H1 (cell line): ENCODE data around the gene RTP2. TPM values are rescaled to one million over a fixed set of nuclear protein-coding genes. Genes with fewer than 3 reads are reported as not detected.

Experiments
- CTCF ChIA-PET: fragments of 300-600 bp; sonication (Branson Sonifier 250); formaldehyde crosslinking; loops from one replicate; lab custom pipeline; 2021; ENCODE audit not compliant: partially characterized antibody; lab: Charles Lee
- POLR2A ChIA-PET: fragments of 300-600 bp; sonication (Branson Sonifier 250); formaldehyde crosslinking; loops from one replicate; lab custom pipeline; 2021; ENCODE audit warnings: inconsistent platforms; ENCODE audit not compliant: partially characterized antibody; lab: Charles Lee
- DNase-seq, 2 experiments: peaks; one replicate each; pipeline versions ENCODE4 v3.0.0 to v3.0.0-alpha.2; 2010 to 2022; ENCODE audit warnings: low spot score in 2 of 2, low read depth in 1 of 2, mixed read lengths in 1 of 2
- FAIRE-seq: peaks from 2 replicates; lab custom pipeline; 2011; peaks lifted over from hg19 to GRCh38; lab: Jason Lieb, UNC
- H2AFZ ChIP-seq: 2 replicates; pipeline ENCODE4 v1.8.1; 2012; ENCODE audit warnings: low read length, inconsistent platforms
- H2AK5ac ChIP-seq: 2 replicates; pipeline ENCODE4 v1.6.1; 2013; ENCODE audit warnings: low read depth, low read length
- H2BK120ac ChIP-seq: replicated peaks from 2 replicates; pipeline ENCODE3; 2013; ENCODE audit warnings: low read depth, low read length, inconsistent platforms
- H2BK12ac ChIP-seq: 2 replicates; pipeline ENCODE4 v1.6.1; 2013; ENCODE audit warnings: low read depth, low read length
- H2BK15ac ChIP-seq: 2 replicates; pipeline ENCODE4 v1.6.1; 2013; ENCODE audit warnings: low read length
- H2BK20ac ChIP-seq: 2 replicates; pipeline ENCODE4 v1.6.1; 2013; ENCODE audit warnings: low read length
- H2BK5ac ChIP-seq: 2 replicates; pipeline ENCODE4 v1.6.1; 2013; ENCODE audit warnings: low read depth, low read length
- H3K14ac ChIP-seq: 2 replicates; pipeline ENCODE4 v1.6.1; 2013; ENCODE audit warnings: inconsistent platforms; ENCODE audit not compliant: insufficient read length
- H3K18ac ChIP-seq: 2 replicates; pipeline ENCODE4 v1.6.1; 2013; ENCODE audit warnings: low read length; ENCODE audit errors: extremely low read depth
- H3K23ac ChIP-seq: 2 replicates; pipeline ENCODE4 v1.6.1; 2013; ENCODE audit warnings: inconsistent platforms; ENCODE audit not compliant: insufficient read length
- H3K23me2 ChIP-seq: 2 replicates; pipeline ENCODE4 v1.6.1; 2013; ENCODE audit warnings: low read depth, low read length
- H3K27ac ChIP-seq: 2 replicates; pipeline ENCODE4 v1.6.1; 2011; ENCODE audit warnings: low read depth, low read length, inconsistent platforms
- H3K27me3 ChIP-seq, 4 experiments: replicated peaks in 1 of 4; 1 replicate in 1 of 4; 2 replicates in 3 of 4; pipeline versions ENCODE4 v1.6.1 to v1.8.1; 2011 to 2013; ENCODE audit warnings: low read length in 3 of 4, mild to moderate bottlenecking in 3 of 4, inconsistent platforms in 2 of 4, mixed read lengths in 2 of 4, moderate library complexity in 1 of 4; ENCODE audit not compliant: control insufficient read depth in 3 of 4, insufficient read depth in 3 of 4; ENCODE audit errors: extremely low read depth in 1 of 4
- H3K36me3 ChIP-seq, 4 experiments: 2 replicates each; pipeline versions ENCODE4 v1.6.1 to v1.8.1; 2011 to 2013; ENCODE audit warnings: mild to moderate bottlenecking in 4 of 4, low read length in 3 of 4, moderate library complexity in 2 of 4, control low read depth in 1 of 4, inconsistent platforms in 1 of 4; ENCODE audit not compliant: insufficient read depth in 4 of 4, control insufficient read depth in 2 of 4
- H3K4ac ChIP-seq: replicated peaks from 2 replicates; pipeline ENCODE3; 2013; ENCODE audit warnings: low read length, low read depth, mixed read lengths, inconsistent platforms; ENCODE audit not compliant: insufficient read length
- H3K4me1 ChIP-seq, 4 experiments: replicated peaks in 1 of 4; 1 replicate in 1 of 4; 2 replicates in 3 of 4; pipeline versions ENCODE4 v1.6.1 to v1.8.1; 2011 to 2013; ENCODE audit warnings: low read length in 3 of 4, inconsistent platforms in 2 of 4, mixed read lengths in 1 of 4; ENCODE audit not compliant: insufficient read depth in 4 of 4, control insufficient read depth in 3 of 4
- H3K4me2 ChIP-seq, 2 experiments: 2 replicates each; pipeline versions ENCODE4 v1.6.1 to v1.8.1; 2011 to 2013; ENCODE audit warnings: low read depth in 2 of 2, low read length in 2 of 2, control low read depth in 1 of 2, inconsistent platforms in 1 of 2, mild to moderate bottlenecking in 1 of 2; ENCODE audit not compliant: insufficient read depth in 1 of 2
- H3K4me3 ChIP-seq, 4 experiments: fragments of 200-600, 300-600 bp in 1 of 4; sonication (generic), shearing (Covaris generic), sonication (Bioruptor Twin) in 1 of 4; 2 replicates each; pipeline versions ENCODE4 v1.5.1 to v1.8.1; 2011 to 2016; ENCODE audit warnings: low read length in 4 of 4, low read depth in 3 of 4, control low read depth in 2 of 4, inconsistent platforms in 2 of 4, mild to moderate bottlenecking in 2 of 4, mixed read lengths in 1 of 4, moderate library complexity in 1 of 4; ENCODE audit not compliant: insufficient read depth in 2 of 4; ENCODE audit errors: extremely low read depth in 1 of 4
- H3K56ac ChIP-seq: replicated peaks from 2 replicates; pipeline ENCODE3; 2013; ENCODE audit warnings: low read depth, mild to moderate bottlenecking, mixed read lengths, low read length, inconsistent platforms; ENCODE audit not compliant: insufficient read length
- H3K79me1 ChIP-seq: 2 replicates; pipeline ENCODE4 v1.6.1; 2013; ENCODE audit warnings: low read depth, low read length, control low read depth
- H3K79me2 ChIP-seq, 2 experiments: 2 replicates each; pipeline versions ENCODE4 v1.6.1 to v1.8.1; 2012 to 2013; ENCODE audit warnings: low read length in 2 of 2, mild to moderate bottlenecking in 2 of 2, inconsistent platforms in 1 of 2; ENCODE audit not compliant: insufficient read depth in 2 of 2, control insufficient read depth in 1 of 2
- H3K9ac ChIP-seq, 4 experiments: replicated peaks in 1 of 4; 1 replicate in 1 of 4; 2 replicates in 3 of 4; pipeline versions ENCODE4 v1.6.1 to v1.8.1; 2011 to 2013; ENCODE audit warnings: low read depth in 3 of 4, low read length in 3 of 4, control low read depth in 2 of 4, mild to moderate bottlenecking in 2 of 4, moderate library complexity in 2 of 4, inconsistent platforms in 1 of 4; ENCODE audit errors: extremely low read depth in 1 of 4
- H3K9me3 ChIP-seq, 2 experiments: 2 replicates each; pipeline versions ENCODE4 v1.6.1 to v1.8.1; 2012 to 2013; ENCODE audit warnings: mild to moderate bottlenecking in 2 of 2, moderate library complexity in 2 of 2, control low read depth in 1 of 2, inconsistent platforms in 1 of 2, low read depth in 1 of 2, low read length in 1 of 2, mixed read lengths in 1 of 2; ENCODE audit not compliant: insufficient read depth in 2 of 2
- H4K20me1 ChIP-seq, 2 experiments: replicated peaks in 1 of 2; 2 replicates each; pipeline versions ENCODE3 to v1.8.1; 2011 to 2013; ENCODE audit warnings: inconsistent platforms in 2 of 2, low read length in 2 of 2, mild to moderate bottlenecking in 1 of 2; ENCODE audit not compliant: insufficient read depth in 2 of 2, control insufficient read depth in 1 of 2
- H4K5ac ChIP-seq: 2 replicates; pipeline ENCODE4 v1.6.1; 2013; ENCODE audit warnings: low read length, low read depth, mixed read lengths, inconsistent platforms; ENCODE audit not compliant: insufficient read length
- H4K8ac ChIP-seq: 2 replicates; pipeline ENCODE4 v1.8.0; 2013; ENCODE audit warnings: mild to moderate bottlenecking, moderate library complexity, low read length, inconsistent platforms; ENCODE audit not compliant: insufficient read depth; ENCODE audit errors: extremely low read depth
- H4K91ac ChIP-seq: replicated peaks from 2 replicates; pipeline ENCODE3; 2013; ENCODE audit warnings: low read length, mixed read lengths, inconsistent platforms; ENCODE audit not compliant: insufficient read length
- CREB1 ChIP-seq: IDR thresholded peaks from 2 replicates; pipeline ENCODE4 v1.6.1; 2012; ENCODE audit warnings: inconsistent platforms
- CTBP2 ChIP-seq: IDR thresholded peaks from 2 replicates; pipeline ENCODE4 v1.7.0; 2011; ENCODE audit warnings: borderline replicate concordance, mild to moderate bottlenecking, moderate library complexity, mixed read lengths, low read length; ENCODE audit not compliant: insufficient read depth, insufficient read length
- EGR1 ChIP-seq: IDR thresholded peaks from 2 replicates; pipeline ENCODE4 v1.6.1; 2011; ENCODE audit warnings: low read depth, low read length, borderline replicate concordance
- EZH2 ChIP-seq: fragments of 200-600 bp; sonication (generic); IDR thresholded peaks from 2 replicates; pipeline ENCODE4 v1.7.1; 2012; ENCODE audit warnings: low read depth, mild to moderate bottlenecking, moderate library complexity, low read length, inconsistent platforms; ENCODE audit not compliant: severe bottlenecking
- HDAC2 ChIP-seq, 2 experiments: fragments of 300-600 bp in 1 of 2; sonication (generic) in 1 of 2; IDR thresholded peaks; 2 replicates each; pipeline ENCODE4 v1.6.1; 2011 to 2012; ENCODE audit warnings: low read depth in 2 of 2, low read length in 2 of 2, mild to moderate bottlenecking in 2 of 2, moderate library complexity in 2 of 2, borderline replicate concordance in 1 of 2, inconsistent platforms in 1 of 2
- KDM5A ChIP-seq: fragments of 200-600 bp; IDR thresholded peaks from 2 replicates; pipeline ENCODE4 v1.7.1; 2012; ENCODE audit warnings: mild to moderate bottlenecking, low read length, inconsistent platforms, mixed read lengths
- POU5F1 ChIP-seq: IDR thresholded peaks from 2 replicates; pipeline ENCODE4 v1.6.1; 2011; ENCODE audit warnings: low read depth, mild to moderate bottlenecking, low read length, moderate library complexity
- TEAD4 ChIP-seq: IDR thresholded peaks from 2 replicates; pipeline ENCODE4 v1.6.1; 2012; ENCODE audit warnings: low read depth, low read length, inconsistent platforms, mixed read lengths
- YY1 ChIP-seq: IDR thresholded peaks from 2 replicates; pipeline ENCODE4 v1.6.1; 2011; ENCODE audit warnings: low read depth, mild to moderate bottlenecking, low read length
- ZNF274 ChIP-seq: IDR thresholded peaks from 2 replicates; pipeline ENCODE4 v1.7.0; 2012; ENCODE audit warnings: low read length, borderline replicate concordance; ENCODE audit errors: extremely low read depth
- WGBS, 2 experiments: shearing (Covaris generic) in 1 of 2; methylation state at CpG; one replicate each; pipeline versions ENCODE4 v1.1.6 to v1.1.7; 2013 to 2015; ENCODE audit warnings: low lambda C conversion rate in 2 of 2, mixed read lengths in 2 of 2, inconsistent platforms in 1 of 2, low coverage in 1 of 2, missing lambda C conversion rate in 1 of 2; ENCODE audit not compliant: insufficient replicate concordance in 2 of 2, insufficient coverage in 1 of 2, insufficient read length in 1 of 2; ENCODE audit errors: extremely low coverage in 1 of 2, missing lambda C conversion rate in 1 of 2; 5-methylcytosine and 5-hydroxymethylcytosine counted together
- polyA plus RNA-seq, 7 experiments: library from polyadenylated mRNA; depleted of rRNA in 3 of 7; stranded (reverse) in 5 of 7; unstranded in 2 of 7; fragments of >200 nt in 5 of 7; fragments of 200-250 nt in 2 of 7; gene quantifications; 1 replicate in 5 of 7; 2 replicates in 1 of 7; 4 replicates in 1 of 7; pipeline versions ENCODE4 v1.2.1 to v1.2.3, GENCODE V29; 2011 to 2013; ENCODE audit warnings: missing spikeins in 2 of 7, mixed read lengths in 2 of 7
- total RNA-seq: library from RNA; stranded (reverse); fragmentation: NEBNext Ultra II Directional; extraction: Animal tissue kit (Norgen Biotek cat#: 25700); gene quantifications from 2 replicates; pipeline ENCODE4 v1.2.1, GENCODE V29; 2021
- TF ChIP-seq, protein P1 (sequence below), 3 experiments: IDR thresholded peaks; 1 replicate in 2 of 3; 2 replicates in 1 of 3; pipeline versions ENCODE4 v1.5.1 to v1.6.1; 2011; ENCODE audit warnings: low read length in 3 of 3, mild to moderate bottlenecking in 3 of 3, inconsistent platforms in 2 of 3, low read depth in 1 of 3, moderate library complexity in 1 of 3; ENCODE audit not compliant: insufficient read depth in 1 of 3; ENCODE audit errors: control extremely low read depth in 1 of 3
- TF ChIP-seq, protein P2 (sequence below): IDR thresholded peaks from 2 replicates; pipeline ENCODE4 v1.6.1; 2012; ENCODE audit warnings: inconsistent platforms

Gene RTP2
- total and polyA plus RNA-seq, 2 of the 8 experiments (the other 6 are each of a cell fraction or from before 2014, with no cell fraction given), result not detected

DNA sequence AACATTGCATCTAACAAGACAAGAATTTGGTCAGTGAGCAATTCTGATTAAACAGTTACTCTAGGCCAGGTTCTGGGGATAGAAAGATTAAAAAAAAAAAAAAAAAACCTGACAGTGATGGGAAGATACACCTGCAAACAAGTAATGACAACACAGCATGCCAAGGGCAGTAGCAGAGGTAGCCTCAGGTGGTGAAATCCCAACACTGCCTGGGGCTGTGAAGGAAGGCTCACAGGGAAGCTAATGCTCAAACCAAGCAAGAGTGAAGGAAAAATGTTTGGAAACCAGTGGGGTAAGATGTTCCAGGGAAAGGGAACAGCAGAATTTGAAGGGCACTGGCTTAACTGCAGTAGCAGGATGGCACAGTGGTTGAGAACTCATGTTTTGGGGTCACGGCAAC is 8.9 kb downstream of the RTP2 start:
- H3K4ac ChIP-seq, result no peak overlapping the region
- no peak overlapping the region for H3K27ac ChIP-seq
- no peak overlapping the region for H3K14ac ChIP-seq
- H3K23me2 ChIP-seq, result no peaks in the 10 kb centered on the region
- no peak overlapping the region for H4K5ac ChIP-seq
- no peaks in the 10 kb centered on the region for H3K27me3 ChIP-seq
- POLR2A ChIA-PET, result no interaction called here
- H2BK12ac ChIP-seq, result no peak overlapping the region
- H2BK120ac ChIP-seq, result no peak overlapping the region
- H3K56ac ChIP-seq, result no peak overlapping the region
- WGBS, 2 experiments, result 90% methylated on average over 1 of the region's 1 CpG; no CpG with 5 or more reads in 1 of the 2 experiments
- DNase-seq (no peak), FAIRE-seq (no peak)
- no peak overlapping the region for H3K23ac ChIP-seq
- no peak overlapping the region for H4K8ac ChIP-seq
- H3K9me3 ChIP-seq, result no peaks in the 10 kb centered on the region
- H3K4me2 ChIP-seq, result no peak overlapping the region
- H2BK15ac ChIP-seq, result no peak overlapping the region
- no peaks in the 10 kb centered on the region for H3K79me2 ChIP-seq
- H2AFZ ChIP-seq, result no peak overlapping the region
- no peak overlapping the region for H2AK5ac ChIP-seq
- no peaks in the 10 kb centered on the region for H3K79me1 ChIP-seq
- H2BK20ac ChIP-seq, result no peak overlapping the region
- no peak overlapping the region for H2BK5ac ChIP-seq
- H3K18ac ChIP-seq, result no peak overlapping the region
- H3K9ac ChIP-seq, result no peak overlapping the region
- CTCF ChIA-PET, result interaction anchor here (0.5 to 6.4 kb wide), 5 partner anchors 10 to 434 kb away, joined by 3 to 44 read pairs (median 10); partner anchors contain the start of gene RTP2
- H3K36me3 ChIP-seq, result no peaks in the 10 kb centered on the region
- no peak overlapping the region for H4K91ac ChIP-seq
- no peaks in the 10 kb centered on the region for H4K20me1 ChIP-seq
- no peak overlapping the region for H3K4me3 ChIP-seq
- no peaks in the 10 kb centered on the region for H3K4me1 ChIP-seq
- TF ChIP-seq POU5F1 (no peak), EZH2 (no peak), TEAD4 (no peak), HDAC2 (IDR thresholded peaks at IDR 0.05; ENCODE audit: borderline replicate concordance in 1 of 2, low read depth in 2 of 2, low read length in 2 of 2) (no peak), KDM5A (no peak), CTBP2 (no peak), EGR1 (no peak), YY1 (no peak), ZNF274 (no peak), CREB1 (no peak)
- TF ChIP-seq, protein P1, sequence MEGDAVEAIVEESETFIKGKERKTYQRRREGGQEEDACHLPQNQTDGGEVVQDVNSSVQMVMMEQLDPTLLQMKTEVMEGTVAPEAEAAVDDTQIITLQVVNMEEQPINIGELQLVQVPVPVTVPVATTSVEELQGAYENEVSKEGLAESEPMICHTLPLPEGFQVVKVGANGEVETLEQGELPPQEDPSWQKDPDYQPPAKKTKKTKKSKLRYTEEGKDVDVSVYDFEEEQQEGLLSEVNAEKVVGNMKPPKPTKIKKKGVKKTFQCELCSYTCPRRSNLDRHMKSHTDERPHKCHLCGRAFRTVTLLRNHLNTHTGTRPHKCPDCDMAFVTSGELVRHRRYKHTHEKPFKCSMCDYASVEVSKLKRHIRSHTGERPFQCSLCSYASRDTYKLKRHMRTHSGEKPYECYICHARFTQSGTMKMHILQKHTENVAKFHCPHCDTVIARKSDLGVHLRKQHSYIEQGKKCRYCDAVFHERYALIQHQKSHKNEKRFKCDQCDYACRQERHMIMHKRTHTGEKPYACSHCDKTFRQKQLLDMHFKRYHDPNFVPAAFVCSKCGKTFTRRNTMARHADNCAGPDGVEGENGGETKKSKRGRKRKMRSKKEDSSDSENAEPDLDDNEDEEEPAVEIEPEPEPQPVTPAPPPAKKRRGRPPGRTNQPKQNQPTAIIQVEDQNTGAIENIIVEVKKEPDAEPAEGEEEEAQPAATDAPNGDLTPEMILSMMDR (IDR thresholded peaks at IDR 0.05; ENCODE audit: control extremely low read depth in 1 of 3, insufficient read depth in 1 of 3, low read depth in 1 of 3, low read length in 3 of 3), result no peak
- TF ChIP-seq, protein P2, sequence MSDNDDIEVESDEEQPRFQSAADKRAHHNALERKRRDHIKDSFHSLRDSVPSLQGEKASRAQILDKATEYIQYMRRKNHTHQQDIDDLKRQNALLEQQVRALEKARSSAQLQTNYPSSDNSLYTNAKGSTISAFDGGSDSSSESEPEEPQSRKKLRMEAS, result no peak
